ENCODE data around the gene SZT2. TPM values are rescaled to one million over a fixed set of nuclear protein-coding genes. Genes with fewer than 3 reads are reported as not detected.

Gene SZT2
- total RNA-seq, 3 donors from 2014 or later (not counting 1 experiment from before 2014, with no cell fraction given) = 103 to 128 (median 123) TPM

DNA sequence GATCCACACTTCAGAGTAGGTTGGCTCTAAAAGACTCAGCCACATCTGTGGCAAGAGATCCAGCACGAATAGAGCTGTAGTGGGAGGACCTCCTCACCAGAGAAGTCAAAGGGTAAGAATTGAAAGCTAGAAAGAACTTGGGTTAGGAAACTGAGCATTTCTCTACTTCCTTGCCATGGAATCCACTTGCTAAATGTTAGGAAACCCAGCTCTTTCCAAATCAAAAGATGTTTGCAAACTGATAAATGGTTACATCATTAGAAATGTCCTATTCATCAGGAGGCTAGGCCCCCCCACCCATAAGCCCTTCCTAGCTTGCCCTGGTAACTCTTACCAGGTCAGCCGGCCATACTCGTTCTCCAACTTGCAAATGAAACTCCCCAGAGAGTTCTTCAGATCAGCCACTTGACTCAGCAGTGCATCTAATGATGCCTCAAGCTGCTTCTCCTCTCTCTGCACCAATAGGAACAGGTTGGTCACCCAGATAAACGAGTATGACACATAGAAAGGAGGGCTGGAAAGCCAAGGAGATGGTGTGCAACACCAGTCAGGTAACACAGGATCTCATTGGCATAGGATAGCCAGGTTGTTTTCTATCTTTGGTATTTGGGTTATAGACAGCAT, 1.6 kb upstream of the SZT2 start:
- Mint-ChIP-seq H3K36me3 (peaks cover 24% of the 10 kb centered on the region), H3K4me3 (peak overlapping the region; percentile 100), H3K27ac (peak overlapping the region; percentile 97 to 100), H3K9me3 (no peaks in the 10 kb centered on the region), H3K27me3 (ENCODE audit: low read depth in 2 of 2) (no peaks in the 10 kb centered on the region), H3K4me1 (peaks cover 33 to 45% of the 10 kb centered on the region in 2 donors)
- Histone ChIP-seq H3K4me3 (ENCODE audit: low read length) (no peak overlapping the region), H3K9me3 (ENCODE audit: control insufficient read depth, insufficient read depth, low read length) (no peaks in the 10 kb centered on the region), H3K27ac (ENCODE audit: low read length) (no peak overlapping the region), H3K27me3 (ENCODE audit: control insufficient read depth, insufficient read depth, low read length) (no peaks in the 10 kb centered on the region), H3K36me3 (ENCODE audit: control insufficient read depth, insufficient read depth, low read length) (peaks cover 44% of the 10 kb centered on the region), H3K4me1 (ENCODE audit: control insufficient read depth, insufficient read depth, low read length) (peaks cover 21% of the 10 kb centered on the region)
- intact Hi-C loops (cut with micrococcal nuclease) = loop anchor here (1.0 kb wide), 1 partner anchor 17 kb away; no protein-coding TSS in a partner anchor
- DNase-seq (no peak), ATAC-seq (no peak)
- WGBS (ENCODE audit: insufficient coverage) = 92% methylated on average over 4 of the region's 4 CpGs
- TF ChIP-seq, protein P1, sequence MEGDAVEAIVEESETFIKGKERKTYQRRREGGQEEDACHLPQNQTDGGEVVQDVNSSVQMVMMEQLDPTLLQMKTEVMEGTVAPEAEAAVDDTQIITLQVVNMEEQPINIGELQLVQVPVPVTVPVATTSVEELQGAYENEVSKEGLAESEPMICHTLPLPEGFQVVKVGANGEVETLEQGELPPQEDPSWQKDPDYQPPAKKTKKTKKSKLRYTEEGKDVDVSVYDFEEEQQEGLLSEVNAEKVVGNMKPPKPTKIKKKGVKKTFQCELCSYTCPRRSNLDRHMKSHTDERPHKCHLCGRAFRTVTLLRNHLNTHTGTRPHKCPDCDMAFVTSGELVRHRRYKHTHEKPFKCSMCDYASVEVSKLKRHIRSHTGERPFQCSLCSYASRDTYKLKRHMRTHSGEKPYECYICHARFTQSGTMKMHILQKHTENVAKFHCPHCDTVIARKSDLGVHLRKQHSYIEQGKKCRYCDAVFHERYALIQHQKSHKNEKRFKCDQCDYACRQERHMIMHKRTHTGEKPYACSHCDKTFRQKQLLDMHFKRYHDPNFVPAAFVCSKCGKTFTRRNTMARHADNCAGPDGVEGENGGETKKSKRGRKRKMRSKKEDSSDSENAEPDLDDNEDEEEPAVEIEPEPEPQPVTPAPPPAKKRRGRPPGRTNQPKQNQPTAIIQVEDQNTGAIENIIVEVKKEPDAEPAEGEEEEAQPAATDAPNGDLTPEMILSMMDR (IDR thresholded peaks at IDR 0.05) = no peak

DNA sequence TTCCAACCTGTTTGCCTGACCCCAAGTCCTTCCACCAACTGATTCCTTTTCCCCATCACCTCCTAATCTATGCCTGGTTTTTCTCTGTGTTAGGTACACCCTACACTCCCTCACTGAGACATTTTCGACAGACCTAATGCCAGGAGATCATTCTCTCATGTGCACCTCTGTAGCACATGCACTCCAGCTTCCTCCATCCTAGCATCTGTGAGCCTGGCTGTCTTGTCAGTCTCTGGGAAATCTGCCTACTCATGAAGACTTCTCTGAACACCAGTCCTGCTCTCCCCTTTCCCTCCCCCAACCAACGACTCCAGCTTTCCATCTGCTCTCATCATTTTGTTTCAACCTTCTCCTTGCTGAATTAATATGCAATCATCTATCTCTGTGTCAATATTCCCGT, 1.1 kb upstream of the SZT2 start:
- no peak overlapping the region for H3K27ac ChIP-seq (ENCODE audit: low read length)
- DNase-seq = no peak

DNA sequence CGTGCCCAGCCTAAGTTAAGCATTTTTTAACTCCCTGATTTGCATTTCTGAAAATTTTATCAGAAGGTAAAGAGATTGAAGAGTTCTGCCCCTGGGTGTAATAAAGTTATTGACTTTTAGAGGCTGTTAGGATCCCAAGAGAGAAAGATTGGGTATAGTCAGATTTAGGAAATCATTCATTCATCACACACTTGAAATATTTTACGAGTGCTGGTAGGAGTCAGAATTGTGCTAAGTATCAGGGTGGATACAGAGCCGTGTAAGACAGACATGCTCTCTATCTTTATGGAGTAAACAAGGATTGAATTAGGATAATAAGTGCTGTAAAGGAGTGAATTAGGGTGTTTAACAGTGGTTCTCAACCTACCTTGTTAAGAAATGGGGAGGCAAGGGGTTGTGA, 3.0 kb downstream of the SZT2 start:
- intact Hi-C loops (cut with micrococcal nuclease) = no loop called here

More for the DNA sequence above, 1.1 kb upstream of the SZT2 start:
- ATAC-seq = no peak
- Histone ChIP-seq H3K27me3 (ENCODE audit: control insufficient read depth, insufficient read depth, low read length) (no peaks in the 10 kb centered on the region), H3K4me1 (ENCODE audit: control insufficient read depth, insufficient read depth, low read length) (peaks cover 21% of the 10 kb centered on the region), H3K36me3 (ENCODE audit: control insufficient read depth, insufficient read depth, low read length) (peaks cover 38% of the 10 kb centered on the region), H3K9me3 (ENCODE audit: control insufficient read depth, insufficient read depth, low read length) (no peaks in the 10 kb centered on the region), H3K4me3 (ENCODE audit: low read length) (no peak overlapping the region)
- 64% methylated on average over 3 of the region's 3 CpGs for WGBS (ENCODE audit: insufficient coverage)
- Mint-ChIP-seq H3K4me3 (peak overlapping the region; percentile 100), H3K36me3 (peaks cover 19% of the 10 kb centered on the region), H3K9me3 (no peaks in the 10 kb centered on the region), H3K27me3 (ENCODE audit: low read depth in 2 of 2) (no peaks in the 10 kb centered on the region), H3K4me1 (peaks cover 34 to 49% of the 10 kb centered on the region in 2 donors), H3K27ac (peak overlapping the region; percentile 97 to 100)
- intact Hi-C loops (cut with micrococcal nuclease) = loop anchor here (1.0 kb wide), 2 partner anchors 17 to 21 kb away; no protein-coding TSS in a partner anchor
- TF ChIP-seq, protein P1 (IDR thresholded peaks at IDR 0.05) = no peak

More for the DNA sequence above, 3.0 kb downstream of the SZT2 start:
- Mint-ChIP-seq H3K4me1 (peaks cover 39 to 41% of the 10 kb centered on the region in 2 donors), H3K36me3 (no peaks in the 10 kb centered on the region), H3K9me3 (no peaks in the 10 kb centered on the region), H3K4me3 (no peak overlapping the region), H3K27me3 (ENCODE audit: low read depth in 2 of 2) (no peaks in the 10 kb centered on the region), H3K27ac (peak overlapping the region in 1 of 2 donors; percentile 27)
- no peak for DNase-seq
- H3K27ac ChIP-seq (ENCODE audit: low read length) = no peak overlapping the region
- no peaks in the 10 kb centered on the region for H3K9me3 ChIP-seq (ENCODE audit: control insufficient read depth, insufficient read depth, low read length)
- H3K27me3 ChIP-seq (ENCODE audit: control insufficient read depth, insufficient read depth, low read length) = no peaks in the 10 kb centered on the region
- peaks cover 21% of the 10 kb centered on the region for H3K4me1 ChIP-seq (ENCODE audit: control insufficient read depth, insufficient read depth, low read length)
- H3K4me3 ChIP-seq (ENCODE audit: low read length) = no peak overlapping the region
- WGBS (ENCODE audit: insufficient coverage) = 66% methylated on average over 3 of the region's 3 CpGs
- peaks cover 3% of the 10 kb centered on the region for H3K36me3 ChIP-seq (ENCODE audit: control insufficient read depth, insufficient read depth, low read length)
- TF ChIP-seq, protein P1 (IDR thresholded peaks at IDR 0.05) = no peak
- ATAC-seq = no peak
